ENCODE data around the gene LGALS7. TPM values are rescaled to one million over a fixed set of nuclear protein-coding genes. Genes with fewer than 3 reads are reported as not detected.
"Not testable (repeated sequence)": the region's sequence is repeated elsewhere in the genome, so short reads cannot be mapped to it uniquely, and the experiment has no call there.

The LGALS7 gene
- total RNA-seq, 1 donor from 2014 or later: not detected

GRCh38 chr19:38784224-38784623 lies 10.9 kb upstream of the LGALS7 start:
- TF ChIP-seq, protein P1, sequence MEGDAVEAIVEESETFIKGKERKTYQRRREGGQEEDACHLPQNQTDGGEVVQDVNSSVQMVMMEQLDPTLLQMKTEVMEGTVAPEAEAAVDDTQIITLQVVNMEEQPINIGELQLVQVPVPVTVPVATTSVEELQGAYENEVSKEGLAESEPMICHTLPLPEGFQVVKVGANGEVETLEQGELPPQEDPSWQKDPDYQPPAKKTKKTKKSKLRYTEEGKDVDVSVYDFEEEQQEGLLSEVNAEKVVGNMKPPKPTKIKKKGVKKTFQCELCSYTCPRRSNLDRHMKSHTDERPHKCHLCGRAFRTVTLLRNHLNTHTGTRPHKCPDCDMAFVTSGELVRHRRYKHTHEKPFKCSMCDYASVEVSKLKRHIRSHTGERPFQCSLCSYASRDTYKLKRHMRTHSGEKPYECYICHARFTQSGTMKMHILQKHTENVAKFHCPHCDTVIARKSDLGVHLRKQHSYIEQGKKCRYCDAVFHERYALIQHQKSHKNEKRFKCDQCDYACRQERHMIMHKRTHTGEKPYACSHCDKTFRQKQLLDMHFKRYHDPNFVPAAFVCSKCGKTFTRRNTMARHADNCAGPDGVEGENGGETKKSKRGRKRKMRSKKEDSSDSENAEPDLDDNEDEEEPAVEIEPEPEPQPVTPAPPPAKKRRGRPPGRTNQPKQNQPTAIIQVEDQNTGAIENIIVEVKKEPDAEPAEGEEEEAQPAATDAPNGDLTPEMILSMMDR (IDR thresholded peaks at IDR 0.05; ENCODE audit: partially characterized antibody, unreplicated experiment): no peak
- Mint-ChIP-seq H3K27ac (ENCODE audit: unreplicated experiment) (no peak overlapping the region), H3K36me3 (ENCODE audit: unreplicated experiment) (no peaks in the 10 kb centered on the region), H3K4me3 (ENCODE audit: unreplicated experiment) (no peak overlapping the region), H3K27me3 (ENCODE audit: unreplicated experiment) (peaks cover 4% of the 10 kb centered on the region), H3K4me1 (ENCODE audit: low read depth, unreplicated experiment) (no peaks in the 10 kb centered on the region), H3K9me3 (ENCODE audit: unreplicated experiment) (peaks cover 2% of the 10 kb centered on the region)
- no peak for DNase-seq

DNA sequence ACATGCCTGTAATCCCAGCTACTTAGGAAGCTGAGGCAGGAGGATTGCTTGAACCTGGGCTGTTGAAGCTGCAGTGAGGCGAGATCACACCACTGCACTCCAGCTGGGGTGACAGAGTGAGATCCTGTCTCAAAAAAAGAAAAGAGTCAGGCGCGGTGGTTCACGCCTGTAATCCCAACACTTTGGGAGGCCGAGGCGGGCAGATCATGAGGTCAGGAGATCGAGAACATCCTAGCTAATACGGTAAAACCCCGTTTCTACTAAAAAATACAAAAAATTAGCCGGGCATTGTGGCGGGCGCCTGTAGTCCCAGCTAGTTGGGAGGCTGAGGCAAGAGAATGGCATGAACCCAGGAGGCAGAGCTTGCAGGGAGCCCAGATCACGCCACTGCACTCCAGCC lies 8.9 kb upstream of the LGALS7 start:
- not testable (repeated sequence) for H3K27me3 Mint-ChIP-seq (ENCODE audit: unreplicated experiment); H3K27ac Mint-ChIP-seq (ENCODE audit: unreplicated experiment); H3K4me3 Mint-ChIP-seq (ENCODE audit: unreplicated experiment); H3K36me3 Mint-ChIP-seq (ENCODE audit: unreplicated experiment); H3K4me1 Mint-ChIP-seq (ENCODE audit: low read depth, unreplicated experiment); H3K9me3 Mint-ChIP-seq (ENCODE audit: unreplicated experiment); DNase-seq

DNA sequence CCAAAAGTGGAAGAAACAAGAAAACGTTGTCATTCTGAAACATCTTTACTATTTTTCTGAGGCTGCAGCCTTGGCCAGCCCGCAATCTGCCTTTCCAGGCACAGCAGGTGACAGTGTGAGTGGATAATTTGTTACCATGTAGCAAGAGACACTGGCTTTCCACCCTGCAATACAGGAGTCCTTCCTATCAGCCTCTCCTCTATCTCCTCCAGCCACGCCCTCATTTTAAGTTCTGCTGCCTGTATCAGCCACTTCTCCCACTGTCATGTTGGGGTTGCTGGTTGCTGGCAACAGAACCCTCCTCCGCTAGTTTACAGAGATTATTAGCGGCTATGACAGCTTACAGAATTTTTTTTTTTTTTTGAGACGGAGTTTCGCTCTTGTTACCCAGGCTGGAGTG lies 7.7 kb upstream of the LGALS7 start:
- no peaks in the 10 kb centered on the region for H3K36me3 Mint-ChIP-seq (ENCODE audit: unreplicated experiment)
- H3K27me3 Mint-ChIP-seq (ENCODE audit: unreplicated experiment): no peaks in the 10 kb centered on the region
- H3K9me3 Mint-ChIP-seq (ENCODE audit: unreplicated experiment): no peaks in the 10 kb centered on the region
- TF ChIP-seq, protein P1 (IDR thresholded peaks at IDR 0.05; ENCODE audit: partially characterized antibody, unreplicated experiment): no peak
- no peak overlapping the region for H3K27ac Mint-ChIP-seq (ENCODE audit: unreplicated experiment)
- no peaks in the 10 kb centered on the region for H3K4me1 Mint-ChIP-seq (ENCODE audit: low read depth, unreplicated experiment)
- no peak for DNase-seq
- H3K4me3 Mint-ChIP-seq (ENCODE audit: unreplicated experiment): no peak overlapping the region

DNA sequence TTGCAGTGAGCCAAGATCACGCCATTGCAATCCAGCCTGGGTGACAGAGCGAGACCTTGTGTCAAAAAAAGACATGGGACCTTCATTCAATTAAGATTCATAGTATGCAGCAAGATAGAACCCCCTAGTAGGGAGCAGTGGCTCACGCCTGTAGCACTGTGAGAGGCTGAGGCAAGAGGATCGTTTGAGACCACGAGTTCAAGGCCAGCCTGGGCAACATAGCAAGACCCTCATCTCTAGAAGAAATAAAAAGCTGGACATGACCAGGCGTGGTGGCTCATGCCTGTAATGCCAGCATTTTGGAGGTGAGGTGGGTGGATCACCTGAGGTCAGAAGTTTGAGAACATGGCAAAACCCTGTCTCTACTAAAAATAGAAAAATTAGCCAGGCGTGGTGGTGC lies 7.1 kb upstream of the LGALS7 start:
- DNase-seq: no peak
- no peak overlapping the region for H3K4me3 Mint-ChIP-seq (ENCODE audit: unreplicated experiment)
- H3K4me1 Mint-ChIP-seq (ENCODE audit: low read depth, unreplicated experiment): no peaks in the 10 kb centered on the region
- H3K9me3 Mint-ChIP-seq (ENCODE audit: unreplicated experiment): no peaks in the 10 kb centered on the region
- TF ChIP-seq, protein P1 (IDR thresholded peaks at IDR 0.05; ENCODE audit: partially characterized antibody, unreplicated experiment): no peak
- H3K27me3 Mint-ChIP-seq (ENCODE audit: unreplicated experiment): no peaks in the 10 kb centered on the region
- no peak overlapping the region for H3K27ac Mint-ChIP-seq (ENCODE audit: unreplicated experiment)
- H3K36me3 Mint-ChIP-seq (ENCODE audit: unreplicated experiment): no peaks in the 10 kb centered on the region

- TF ChIP-seq, protein P1 (IDR thresholded peaks at IDR 0.05; ENCODE audit: partially characterized antibody, unreplicated experiment): no peak
- DNase-seq: no peak
- Mint-ChIP-seq H3K27ac (ENCODE audit: unreplicated experiment) (no peak overlapping the region), H3K27me3 (ENCODE audit: unreplicated experiment) (no peaks in the 10 kb centered on the region), H3K4me1 (ENCODE audit: low read depth, unreplicated experiment) (no peaks in the 10 kb centered on the region), H3K36me3 (ENCODE audit: unreplicated experiment) (no peaks in the 10 kb centered on the region), H3K4me3 (ENCODE audit: unreplicated experiment) (no peak overlapping the region), H3K9me3 (ENCODE audit: unreplicated experiment) (no peaks in the 10 kb centered on the region)
Measured at GRCh38 chr19:38778733-38779132, 5.4 kb upstream of the LGALS7 start.
